ENCODE measurements around the gene TRIM45.

DNA sequence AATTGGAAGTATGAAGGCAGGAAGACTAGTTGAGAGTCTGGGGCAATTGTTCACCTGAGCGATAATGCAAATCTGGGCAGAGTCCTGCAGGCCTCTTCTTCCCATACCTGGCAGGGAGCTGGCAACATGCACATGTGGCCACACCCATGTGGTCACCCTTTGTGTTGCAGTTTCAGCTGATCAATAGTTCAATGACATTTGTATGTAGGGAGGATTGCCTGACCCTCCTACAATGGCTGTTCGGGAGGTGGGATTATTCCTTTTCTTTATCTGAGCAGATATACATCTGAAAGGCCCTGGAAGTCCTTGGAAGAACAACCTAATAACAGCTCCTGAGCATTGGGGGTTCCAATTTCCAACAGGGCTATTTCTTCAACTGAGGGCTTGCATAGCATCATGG is 15.2 kb upstream of the TRIM45 start:
- TF ChIP-seq HDGF (IDR thresholded peaks at IDR 0.05; ENCODE audit: borderline replicate concordance) (no peak), FOXA1 (IDR thresholded peaks at IDR 0.05) (no peak), ZNF384 (IDR thresholded peaks at IDR 0.05) (no peak), SUZ12 (IDR thresholded peaks at IDR 0.05) (no peak), BHLHE40 (IDR thresholded peaks at IDR 0.05; ENCODE audit: borderline replicate concordance) (no peak), ELF4 (IDR thresholded peaks at IDR 0.05) (no peak), FOXM1 (IDR thresholded peaks at IDR 0.05; ENCODE audit: borderline replicate concordance) (no peak)

Data from HEK293T (cell line).